ENCODE data around the gene ROS1.

Gene ROS1

GRCh38 chr6:117266257-117267053 is 159.3 kb downstream of the ROS1 start:
- Histone ChIP-seq H3K27me3 (ENCODE audit: insufficient read depth, poor library complexity, severe bottlenecking) (peaks cover 97% of the 10 kb centered on the region), H3K36me3 (ENCODE audit: low read depth) (no peaks in the 10 kb centered on the region), H3K9me3 (ENCODE audit: severe bottlenecking) (no peaks in the 10 kb centered on the region), H3K27ac (ENCODE audit: poor library complexity, severe bottlenecking) (no peak overlapping the region), H3K4me1 (ENCODE audit: insufficient read depth, poor library complexity, severe bottlenecking) (no peaks in the 10 kb centered on the region), H3K4me3 (ENCODE audit: severe bottlenecking) (no peak overlapping the region)
- TF ChIP-seq, protein P1, sequence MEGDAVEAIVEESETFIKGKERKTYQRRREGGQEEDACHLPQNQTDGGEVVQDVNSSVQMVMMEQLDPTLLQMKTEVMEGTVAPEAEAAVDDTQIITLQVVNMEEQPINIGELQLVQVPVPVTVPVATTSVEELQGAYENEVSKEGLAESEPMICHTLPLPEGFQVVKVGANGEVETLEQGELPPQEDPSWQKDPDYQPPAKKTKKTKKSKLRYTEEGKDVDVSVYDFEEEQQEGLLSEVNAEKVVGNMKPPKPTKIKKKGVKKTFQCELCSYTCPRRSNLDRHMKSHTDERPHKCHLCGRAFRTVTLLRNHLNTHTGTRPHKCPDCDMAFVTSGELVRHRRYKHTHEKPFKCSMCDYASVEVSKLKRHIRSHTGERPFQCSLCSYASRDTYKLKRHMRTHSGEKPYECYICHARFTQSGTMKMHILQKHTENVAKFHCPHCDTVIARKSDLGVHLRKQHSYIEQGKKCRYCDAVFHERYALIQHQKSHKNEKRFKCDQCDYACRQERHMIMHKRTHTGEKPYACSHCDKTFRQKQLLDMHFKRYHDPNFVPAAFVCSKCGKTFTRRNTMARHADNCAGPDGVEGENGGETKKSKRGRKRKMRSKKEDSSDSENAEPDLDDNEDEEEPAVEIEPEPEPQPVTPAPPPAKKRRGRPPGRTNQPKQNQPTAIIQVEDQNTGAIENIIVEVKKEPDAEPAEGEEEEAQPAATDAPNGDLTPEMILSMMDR (IDR thresholded peaks at IDR 0.05; ENCODE audit: poor library complexity, severe bottlenecking), result no peak
- ATAC-seq (ENCODE audit: low read depth), result no peak
- no peak for DNase-seq (ENCODE audit: low spot score)

- Histone ChIP-seq H3K4me1 (ENCODE audit: insufficient read depth, poor library complexity, severe bottlenecking) (no peaks in the 10 kb centered on the region), H3K27me3 (ENCODE audit: insufficient read depth, poor library complexity, severe bottlenecking) (peaks cover 98% of the 10 kb centered on the region), H3K4me3 (ENCODE audit: severe bottlenecking) (no peak within 1 kb of the TSS), H3K36me3 (ENCODE audit: low read depth) (no peaks in the 10 kb centered on the region), H3K9me3 (ENCODE audit: severe bottlenecking) (no peaks in the 10 kb centered on the region), H3K27ac (ENCODE audit: poor library complexity, severe bottlenecking) (no peak within 1 kb of the TSS)
- DNase-seq (ENCODE audit: low spot score) (no peak), ATAC-seq (ENCODE audit: low read depth) (peak; percentile 55)
- TF ChIP-seq, protein P1 (IDR thresholded peaks at IDR 0.05; ENCODE audit: poor library complexity, severe bottlenecking), result peak; percentile 7
Observed at GRCh38 chr6:117265410-117266256, 160.1 kb downstream of the ROS1 start, which contains the start of gene VGLL2. Gene VGLL2, plus strand, starts transcription at chr6:117265558. Its CDS starts 206 bp downstream, at chr6:117265764.

DNA sequence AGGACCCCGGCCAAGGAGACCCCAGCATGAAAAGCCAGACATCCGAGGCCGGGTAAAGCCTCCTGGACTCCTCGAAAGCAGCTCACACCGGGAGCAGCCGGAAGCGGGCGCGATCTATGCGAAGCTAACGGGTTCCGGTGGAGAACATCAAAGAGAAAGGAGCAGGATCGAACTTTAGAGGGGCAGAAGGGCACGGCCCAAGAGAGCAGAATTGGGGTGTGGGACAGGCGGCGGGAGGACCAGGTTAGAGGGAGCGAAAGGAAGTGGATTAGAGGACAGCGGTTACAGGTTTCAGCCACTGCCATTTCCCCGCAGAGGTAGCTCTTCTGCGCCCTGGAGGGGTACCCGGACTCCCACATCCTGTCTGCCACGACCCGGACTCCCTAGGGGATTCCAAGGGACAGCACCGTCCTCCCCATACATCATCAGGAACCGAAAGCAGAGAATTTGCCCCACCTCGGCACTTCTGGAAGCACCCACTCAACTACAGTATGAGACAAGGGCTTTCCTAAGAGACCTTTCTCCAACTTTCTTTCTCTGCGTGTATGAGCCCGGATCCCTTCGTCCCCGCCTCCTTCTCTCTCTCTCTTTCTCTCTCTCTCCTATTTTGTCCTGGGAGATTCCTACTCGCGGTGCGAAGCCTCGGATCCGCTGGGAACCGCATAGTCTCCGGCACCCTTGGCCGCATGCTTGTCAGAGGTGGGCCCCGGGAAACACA is 160.9 kb downstream of the ROS1 start:
- peaks cover 99% of the 10 kb centered on the region for H3K27me3 ChIP-seq (ENCODE audit: insufficient read depth, poor library complexity, severe bottlenecking)
- peak; percentile 28; the same call in 2 of the 3 replicates for ATAC-seq (ENCODE audit: low read depth)

DNA sequence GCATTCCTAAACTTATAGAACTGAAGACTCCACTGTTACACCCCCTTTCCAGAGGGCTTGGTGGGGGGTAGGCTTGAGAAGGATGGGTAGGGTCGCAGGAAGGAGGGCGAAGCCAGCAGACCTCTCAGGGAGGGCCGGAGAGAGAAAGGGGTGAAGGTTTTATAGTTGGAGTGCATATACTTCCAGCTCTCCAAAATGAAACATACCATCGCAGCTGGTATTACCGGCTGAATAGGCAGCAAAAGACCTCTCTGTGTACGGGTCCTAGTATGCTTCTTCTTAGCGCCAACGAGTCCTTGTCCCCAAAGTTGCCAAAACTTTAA is 161.4 kb downstream of the ROS1 start:
- DNase-seq (ENCODE audit: low spot score), result no peak
- H3K27ac ChIP-seq (ENCODE audit: poor library complexity, severe bottlenecking), result no peak overlapping the region
- H3K36me3 ChIP-seq (ENCODE audit: low read depth), result no peaks in the 10 kb centered on the region
- H3K9me3 ChIP-seq (ENCODE audit: severe bottlenecking), result peaks cover 3% of the 10 kb centered on the region
- H3K27me3 ChIP-seq (ENCODE audit: insufficient read depth, poor library complexity, severe bottlenecking), result peaks cover 99% of the 10 kb centered on the region
- H3K4me3 ChIP-seq (ENCODE audit: severe bottlenecking), result no peak overlapping the region
- TF ChIP-seq, protein P1 (IDR thresholded peaks at IDR 0.05; ENCODE audit: poor library complexity, severe bottlenecking), result no peak
- 0 out of 3 replicates have a peak, but pooled peaks have one; percentile 20 for ATAC-seq (ENCODE audit: low read depth)
- no peaks in the 10 kb centered on the region for H3K4me1 ChIP-seq (ENCODE audit: insufficient read depth, poor library complexity, severe bottlenecking)

More for the DNA sequence above, 160.9 kb downstream of the ROS1 start:
- Histone ChIP-seq H3K4me3 (ENCODE audit: severe bottlenecking) (no peak overlapping the region), H3K9me3 (ENCODE audit: severe bottlenecking) (no peaks in the 10 kb centered on the region), H3K27ac (ENCODE audit: poor library complexity, severe bottlenecking) (no peak overlapping the region), H3K4me1 (ENCODE audit: insufficient read depth, poor library complexity, severe bottlenecking) (no peaks in the 10 kb centered on the region), H3K36me3 (ENCODE audit: low read depth) (no peaks in the 10 kb centered on the region)
- TF ChIP-seq, protein P1 (IDR thresholded peaks at IDR 0.05; ENCODE audit: poor library complexity, severe bottlenecking), result no peak
- DNase-seq (ENCODE audit: low spot score), result no peak
